Astrocyte (in vitro differentiated cells and primary cell): ENCODE results near the gene GIMAP8. TPM values are rescaled to one million over a fixed set of nuclear protein-coding genes. Genes with fewer than 3 reads are reported as not detected.

Experiments used
- DNase-seq: peaks from one replicate; pipeline ENCODE4 v3.0.0-alpha.2; 2010; ENCODE audit warnings: low read depth
- FAIRE-seq: peaks from 2 replicates; lab custom pipeline; 2011; peaks lifted over from hg19 to GRCh38; lab: Jason Lieb, UNC
- H2AFZ ChIP-seq: 2 replicates; pipeline ENCODE4 v1.6.0; 2012; ENCODE audit warnings: low read depth, low read length, inconsistent platforms
- H3K27ac ChIP-seq: 2 replicates; pipeline ENCODE4 v1.5.1; 2011; ENCODE audit warnings: low read depth, low read length, inconsistent platforms
- H3K27me3 ChIP-seq: 2 replicates; pipeline ENCODE4 v1.6.0; 2011; ENCODE audit warnings: low read length, inconsistent platforms; ENCODE audit not compliant: insufficient read depth
- H3K36me3 ChIP-seq: 2 replicates; pipeline ENCODE4 v1.5.1; 2011; ENCODE audit warnings: low read length, inconsistent platforms; ENCODE audit not compliant: insufficient read depth
- H3K4me1 ChIP-seq: 2 replicates; pipeline ENCODE4 v1.5.1; 2011; ENCODE audit warnings: low read length, inconsistent platforms; ENCODE audit not compliant: insufficient read depth
- H3K4me2 ChIP-seq: 2 replicates; pipeline ENCODE4 v1.6.0; 2012; ENCODE audit warnings: low read length, inconsistent platforms
- H3K4me3 ChIP-seq: 2 replicates; pipeline ENCODE4 v1.5.1; 2011; ENCODE audit warnings: low read depth, mild to moderate bottlenecking, low read length, inconsistent platforms; ENCODE audit not compliant: insufficient read depth
- H3K79me2 ChIP-seq: 2 replicates; pipeline ENCODE4 v1.6.0; 2012; ENCODE audit warnings: mild to moderate bottlenecking, low read length, inconsistent platforms; ENCODE audit not compliant: insufficient read depth
- H3K9ac ChIP-seq: 2 replicates; pipeline ENCODE4 v1.6.0; 2012; ENCODE audit warnings: mild to moderate bottlenecking, low read length, inconsistent platforms
- H3K9me3 ChIP-seq: 2 replicates; pipeline ENCODE4 v1.5.1; 2012; ENCODE audit warnings: low read depth, mild to moderate bottlenecking, low read length, inconsistent platforms; ENCODE audit not compliant: insufficient read depth
- H4K20me1 ChIP-seq: 2 replicates; pipeline ENCODE4 v1.6.0; 2012; ENCODE audit warnings: low read length, inconsistent platforms; ENCODE audit not compliant: insufficient read depth
- H3K27ac Mint-ChIP-seq: one replicate; pipeline ENCODE4 v1.8.0; 2021; ENCODE audit warnings: mild to moderate bottlenecking, mixed read lengths; ENCODE audit not compliant: unreplicated experiment
- H3K27me3 Mint-ChIP-seq: one replicate; pipeline ENCODE4 v1.8.0; 2021; ENCODE audit warnings: low read depth, mixed read lengths; ENCODE audit not compliant: unreplicated experiment
- H3K36me3 Mint-ChIP-seq: one replicate; pipeline ENCODE4 v1.8.0; 2021; ENCODE audit warnings: low read depth, mixed read lengths; ENCODE audit not compliant: unreplicated experiment
- H3K4me1 Mint-ChIP-seq: one replicate; pipeline ENCODE4 v1.8.0; 2021; ENCODE audit warnings: low read depth, mixed read lengths; ENCODE audit not compliant: unreplicated experiment
- H3K4me3 Mint-ChIP-seq: one replicate; pipeline ENCODE4 v1.8.0; 2021; ENCODE audit warnings: mild to moderate bottlenecking, moderate library complexity, mixed read lengths; ENCODE audit not compliant: unreplicated experiment
- H3K9me3 Mint-ChIP-seq: one replicate; pipeline ENCODE4 v1.8.0; 2021; ENCODE audit warnings: mild to moderate bottlenecking, mixed read lengths; ENCODE audit not compliant: unreplicated experiment
- CTCF ChIP-seq: IDR thresholded peaks from 2 replicates; pipeline ENCODE4 v1.5.1; 2011; ENCODE audit warnings: low read depth, mild to moderate bottlenecking, inconsistent platforms, low read length, moderate library complexity; ENCODE audit not compliant: insufficient read depth
- EZH2 ChIP-seq: IDR thresholded peaks from 2 replicates; pipeline ENCODE4 v1.6.1; 2012; ENCODE audit warnings: mild to moderate bottlenecking, low read length, inconsistent platforms; ENCODE audit not compliant: insufficient read depth
- total RNA-seq: library from RNA; stranded (reverse); gene quantifications from 2 replicates; pipeline ENCODE4 v1.2.1, GENCODE V29; 2021

Gene GIMAP8
- total RNA-seq, 1 donor from 2014 or later = not detected

DNA sequence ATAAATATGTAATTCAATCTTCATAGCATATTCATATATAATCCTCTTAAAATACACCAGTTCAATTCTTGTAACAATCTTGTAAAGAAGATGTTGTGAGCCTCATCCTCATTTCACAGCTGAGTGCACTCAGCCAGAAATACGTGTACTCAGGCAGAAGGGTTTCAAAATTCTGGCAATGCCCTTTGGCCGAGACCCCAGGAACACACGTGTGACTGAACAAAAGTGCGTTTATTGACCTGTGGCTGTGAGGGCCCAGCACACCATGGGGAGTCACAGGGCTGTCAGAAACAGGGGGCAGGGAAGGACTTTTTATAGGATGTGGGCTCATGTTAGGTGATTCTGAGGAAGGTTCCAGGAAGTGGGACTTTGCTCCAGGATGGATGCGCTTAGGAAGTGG, 21.5 kb downstream of the GIMAP8 start:
- FAIRE-seq (no peak), DNase-seq (no peak)
- H3K4me3 ChIP-seq = no peak overlapping the region
- H3K4me1 ChIP-seq = no peaks in the 10 kb centered on the region
- H3K9ac ChIP-seq = no peak overlapping the region
- peaks cover 5% of the 10 kb centered on the region for H3K9me3 Mint-ChIP-seq
- no peaks in the 10 kb centered on the region for H3K4me1 Mint-ChIP-seq
- H3K36me3 ChIP-seq = no peaks in the 10 kb centered on the region
- TF ChIP-seq CTCF (no peak), EZH2 (no peak)
- no peaks in the 10 kb centered on the region for H4K20me1 ChIP-seq
- H3K27me3 Mint-ChIP-seq = peaks cover 23% of the 10 kb centered on the region
- H3K4me2 ChIP-seq = no peak overlapping the region
- no peaks in the 10 kb centered on the region for H3K9me3 ChIP-seq
- H3K79me2 ChIP-seq = no peaks in the 10 kb centered on the region
- no peak overlapping the region for H2AFZ ChIP-seq
- no peaks in the 10 kb centered on the region for H3K36me3 Mint-ChIP-seq
- no peak overlapping the region for H3K27ac Mint-ChIP-seq
- no peak overlapping the region for H3K27ac ChIP-seq
- no peaks in the 10 kb centered on the region for H3K27me3 ChIP-seq
- H3K4me3 Mint-ChIP-seq = no peak overlapping the region

DNA sequence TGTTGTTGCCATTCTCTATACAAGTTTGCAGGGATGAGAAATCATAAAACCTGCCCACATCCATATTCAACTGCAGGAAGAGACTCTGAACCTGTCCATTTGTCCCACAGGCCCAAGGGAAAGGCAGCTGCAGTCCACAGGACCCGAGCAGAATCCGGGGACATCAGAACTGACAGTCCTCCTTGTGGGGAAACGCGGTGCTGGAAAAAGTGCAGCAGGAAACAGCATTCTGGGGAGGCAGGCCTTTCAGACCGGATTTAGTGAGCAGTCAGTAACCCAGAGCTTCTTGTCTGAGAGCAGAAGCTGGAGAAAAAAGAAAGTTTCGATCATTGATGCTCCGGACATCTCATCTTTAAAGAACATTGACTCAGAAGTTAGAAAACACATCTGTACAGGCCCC, 23.5 kb downstream of the GIMAP8 start:
- DNase-seq = no peak
- H3K36me3 ChIP-seq = no peaks in the 10 kb centered on the region
- H3K4me1 ChIP-seq = no peaks in the 10 kb centered on the region
- Mint-ChIP-seq H3K27ac (no peak overlapping the region), H3K9me3 (peaks cover 5% of the 10 kb centered on the region), H3K36me3 (no peaks in the 10 kb centered on the region), H3K27me3 (peaks cover 12% of the 10 kb centered on the region), H3K4me3 (no peak overlapping the region), H3K4me1 (no peaks in the 10 kb centered on the region)
- no peaks in the 10 kb centered on the region for H3K79me2 ChIP-seq
- FAIRE-seq = no peak
- no peak overlapping the region for H3K27ac ChIP-seq
- no peak overlapping the region for H3K4me3 ChIP-seq
- H4K20me1 ChIP-seq = no peaks in the 10 kb centered on the region
- no peak overlapping the region for H3K9ac ChIP-seq
- TF ChIP-seq EZH2 = no peak
- TF ChIP-seq CTCF = no peak
- H3K4me2 ChIP-seq = no peak overlapping the region
- no peaks in the 10 kb centered on the region for H3K9me3 ChIP-seq
- no peaks in the 10 kb centered on the region for H3K27me3 ChIP-seq
- no peak overlapping the region for H2AFZ ChIP-seq

DNA sequence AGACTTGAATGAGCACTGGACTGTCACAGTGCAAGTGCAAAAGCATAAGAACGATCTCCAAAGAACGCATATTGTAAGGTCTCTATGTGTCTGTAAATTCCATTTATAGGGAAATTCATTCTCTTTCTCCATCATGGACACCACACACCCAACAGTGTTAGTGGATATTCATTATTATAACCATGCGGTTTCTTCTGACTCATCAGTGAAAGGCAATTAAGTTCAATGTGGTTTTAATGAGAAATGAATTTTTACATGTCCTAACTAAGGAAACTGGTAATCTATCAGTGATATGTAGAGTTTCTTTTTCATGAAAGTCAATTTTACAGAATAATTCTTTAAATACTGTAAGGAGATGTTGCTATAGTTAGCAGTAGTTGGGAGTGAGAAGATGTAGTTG, 25.9 kb downstream of the GIMAP8 start:
- no peak for FAIRE-seq
- H3K79me2 ChIP-seq = no peaks in the 10 kb centered on the region

More for the DNA sequence above, 25.9 kb downstream of the GIMAP8 start:
- Histone ChIP-seq H3K36me3 (no peaks in the 10 kb centered on the region), H3K27me3 (no peaks in the 10 kb centered on the region), H2AFZ (no peak overlapping the region), H3K9me3 (no peaks in the 10 kb centered on the region), H3K4me1 (no peaks in the 10 kb centered on the region), H4K20me1 (no peaks in the 10 kb centered on the region), H3K9ac (no peak overlapping the region), H3K27ac (no peak overlapping the region), H3K4me3 (no peak overlapping the region), H3K4me2 (no peak overlapping the region)
- Mint-ChIP-seq H3K27me3 (peaks cover 9% of the 10 kb centered on the region), H3K36me3 (no peaks in the 10 kb centered on the region), H3K4me3 (no peak overlapping the region), H3K4me1 (no peaks in the 10 kb centered on the region), H3K9me3 (peaks cover 5% of the 10 kb centered on the region), H3K27ac (no peak overlapping the region)
- no peak for DNase-seq
- TF ChIP-seq EZH2 = no peak
